Neural cell (in vitro differentiated cells): ENCODE data around the gene AOAH.

Experiments
- CTCF ChIP-seq: fragments of 450-650 bp; IDR thresholded peaks from 2 replicates; pipeline ENCODE4 v1.5.1; 2014; ENCODE audit warnings: antibody characterized with exemption, mild to moderate bottlenecking, moderate library complexity; ENCODE audit not compliant: poor library complexity, severe bottlenecking
- EP300 ChIP-seq: fragments of 450-650 bp; conservative IDR thresholded peaks from 2 replicates; pipeline ENCODE4 v1.6.1; 2014; ENCODE audit warnings: antibody characterized with exemption, mild to moderate bottlenecking, moderate library complexity; ENCODE audit not compliant: poor library complexity, severe bottlenecking
- POLR2AphosphoS5 ChIP-seq: IDR thresholded peaks from 2 replicates; pipeline ENCODE4 v1.6.1; 2012
- RAD21 ChIP-seq: fragments of 450-650 bp; conservative IDR thresholded peaks from 2 replicates; pipeline ENCODE4 v1.6.1; 2014; ENCODE audit warnings: antibody characterized with exemption, mild to moderate bottlenecking, moderate library complexity

DNA sequence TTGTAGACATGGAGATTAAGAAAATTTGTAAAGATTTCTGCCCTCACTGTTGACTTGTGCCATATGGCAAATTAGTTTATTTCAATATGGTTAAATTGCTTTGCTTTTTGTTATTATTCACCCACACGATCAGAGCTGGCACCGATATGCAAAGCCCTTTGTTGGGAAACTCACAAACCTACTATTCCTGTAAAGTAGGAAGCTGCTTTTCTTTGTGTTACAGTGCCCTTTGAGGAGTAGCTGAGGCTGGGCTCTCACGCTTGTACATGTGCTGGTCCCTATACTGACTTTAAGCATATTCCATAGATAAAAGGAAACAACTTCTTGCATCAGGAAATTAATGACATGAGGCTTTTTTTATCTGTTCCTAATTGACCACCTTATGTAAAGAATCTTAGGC lies 17.6 kb upstream of the AOAH start:
- no peak for TF ChIP-seq CTCF
- TF ChIP-seq POLR2AphosphoS5: no peak
- no peak for TF ChIP-seq RAD21
- TF ChIP-seq EP300: no peak
